Activated naive CD8-positive, alpha-beta T cell treated with anti-CD3 and anti-CD28 coated beads, Interleukin-2, amount 50 U/mL, for 24 hours (primary cell): ENCODE results near the gene ITIH3.
A peak's percentile ranks its signal among the peaks of the same experiment; 100 is the strongest.

Experiments used
- ATAC-seq: fragments of 150-1000 bp; cut with Tn5 transposase; one replicate; pipeline ENCODE4 v1.10.0; 2021
- DNase-seq: peaks from one replicate; pipeline ENCODE4 v3.0.0; 2021
- H3K27ac Mint-ChIP-seq: one replicate; pipeline ENCODE4 v1.8.0; 2021; ENCODE audit warnings: mild to moderate bottlenecking, mixed read lengths
- H3K27me3 Mint-ChIP-seq: one replicate; pipeline ENCODE4 v1.8.0; 2021; ENCODE audit warnings: mixed read lengths
- H3K36me3 Mint-ChIP-seq: one replicate; pipeline ENCODE4 v1.8.0; 2021; ENCODE audit warnings: low read depth, mixed read lengths
- H3K4me1 Mint-ChIP-seq: one replicate; pipeline ENCODE4 v1.8.0; 2021; ENCODE audit warnings: mixed read lengths
- H3K4me3 Mint-ChIP-seq: one replicate; pipeline ENCODE4 v1.8.0; 2021; ENCODE audit warnings: mild to moderate bottlenecking, moderate library complexity, mixed read lengths
- H3K9me3 Mint-ChIP-seq: one replicate; pipeline ENCODE4 v1.8.0; 2021; ENCODE audit warnings: mixed read lengths

The ITIH3 gene

DNA sequence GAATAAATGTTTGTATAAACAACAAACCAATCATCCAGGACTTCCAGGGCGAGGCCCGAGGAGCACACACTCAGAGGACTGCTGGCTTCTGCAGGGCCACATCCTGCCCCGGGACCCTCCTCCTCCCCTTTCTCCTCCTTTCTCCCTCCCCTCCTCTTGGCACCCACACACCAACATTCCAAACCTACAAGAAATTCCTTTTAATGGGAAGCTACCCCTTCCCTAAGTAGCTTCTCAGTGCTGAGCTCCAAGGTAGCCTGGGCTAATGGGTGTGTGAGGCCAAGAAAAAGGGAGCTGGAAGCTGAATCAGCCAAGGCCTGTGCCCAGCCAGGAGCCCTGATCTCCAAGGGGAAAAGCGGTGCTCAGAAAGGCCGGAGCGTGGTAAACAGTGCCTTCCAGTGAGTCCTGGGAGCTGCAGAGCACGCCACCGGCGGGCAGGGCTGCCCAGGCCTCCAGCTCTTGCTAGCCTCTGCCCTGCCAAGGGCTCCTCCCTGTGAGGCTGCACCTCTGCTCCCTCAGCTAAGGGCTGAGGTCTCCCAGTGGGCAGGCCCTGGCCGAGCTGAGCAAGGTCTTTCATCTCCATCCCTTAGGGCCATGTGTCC lies 3.9 kb downstream of the ITIH3 start:
- Mint-ChIP-seq H3K36me3 (no peaks in the 10 kb centered on the region), H3K4me3 (no peak overlapping the region), H3K9me3 (no peaks in the 10 kb centered on the region), H3K4me1 (no peaks in the 10 kb centered on the region), H3K27ac (no peak overlapping the region), H3K27me3 (no peaks in the 10 kb centered on the region)
- ATAC-seq (no peak), DNase-seq (no peak)

DNA sequence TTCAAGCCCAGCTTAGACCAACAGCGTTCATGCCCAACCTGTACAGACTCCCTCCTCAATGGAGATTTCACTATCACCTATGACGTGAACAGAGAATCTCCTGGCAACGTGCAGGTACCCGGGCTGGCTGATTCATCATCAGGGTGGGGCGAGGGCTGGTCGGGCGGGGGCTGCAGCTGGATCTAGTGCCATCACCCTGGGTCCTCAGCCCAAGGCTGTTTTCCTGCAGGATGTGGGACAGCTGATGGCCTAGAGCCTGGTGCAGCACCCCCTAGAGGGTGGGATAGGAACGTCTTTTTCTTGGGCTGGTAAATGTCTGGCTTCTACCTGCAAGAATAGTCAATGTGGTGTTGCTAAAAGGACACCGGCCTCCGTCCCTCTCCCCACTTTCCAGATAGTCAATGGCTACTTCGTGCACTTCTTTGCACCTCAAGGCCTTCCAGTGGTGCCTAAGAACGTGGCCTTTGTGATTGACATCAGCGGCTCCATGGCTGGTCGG lies 4.4 kb downstream of the ITIH3 start:
- DNase-seq (peak; percentile 25), ATAC-seq (no peak)
- Mint-ChIP-seq H3K27me3 (no peaks in the 10 kb centered on the region), H3K9me3 (no peaks in the 10 kb centered on the region), H3K36me3 (no peaks in the 10 kb centered on the region), H3K4me3 (no peak overlapping the region), H3K27ac (no peak overlapping the region), H3K4me1 (no peaks in the 10 kb centered on the region)

DNA sequence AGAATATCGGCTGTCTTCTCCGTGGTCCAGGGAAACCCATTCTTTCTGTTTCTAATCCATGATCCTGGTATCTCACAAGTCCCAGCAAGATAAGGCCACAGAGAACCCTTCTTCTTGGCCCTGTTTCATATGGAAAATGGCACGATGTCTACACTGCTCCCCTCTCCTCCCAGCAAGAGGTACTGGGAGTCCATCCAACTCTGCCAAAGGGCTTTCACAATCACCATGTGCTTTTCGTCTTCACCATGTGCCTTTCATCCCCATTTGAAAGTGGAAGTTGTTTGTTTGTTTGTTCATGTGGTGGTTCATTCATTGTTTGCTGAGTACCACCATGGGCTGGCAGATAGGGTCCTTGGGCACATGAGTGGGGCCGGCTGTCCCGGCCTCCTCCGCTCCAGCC lies 5.5 kb downstream of the ITIH3 start:
- Mint-ChIP-seq H3K9me3 (no peaks in the 10 kb centered on the region), H3K27me3 (no peaks in the 10 kb centered on the region), H3K27ac (no peak overlapping the region), H3K4me1 (no peaks in the 10 kb centered on the region), H3K4me3 (no peak overlapping the region), H3K36me3 (no peaks in the 10 kb centered on the region)
- no peak for DNase-seq
- ATAC-seq: no peak

GRCh38 chr3:52801839-52802238 lies 7.2 kb downstream of the ITIH3 start:
- ATAC-seq (no peak), DNase-seq (no peak)
- no peak overlapping the region for H3K27ac Mint-ChIP-seq
- no peaks in the 10 kb centered on the region for H3K9me3 Mint-ChIP-seq
- H3K36me3 Mint-ChIP-seq: no peaks in the 10 kb centered on the region
- H3K27me3 Mint-ChIP-seq: no peaks in the 10 kb centered on the region
- no peaks in the 10 kb centered on the region for H3K4me1 Mint-ChIP-seq
- no peak overlapping the region for H3K4me3 Mint-ChIP-seq

GRCh38 chr3:52805270-52806039 lies 10.9 kb downstream of the ITIH3 start:
- Mint-ChIP-seq H3K27me3 (no peaks in the 10 kb centered on the region), H3K4me1 (no peaks in the 10 kb centered on the region), H3K9me3 (no peaks in the 10 kb centered on the region), H3K27ac (no peak overlapping the region), H3K36me3 (no peaks in the 10 kb centered on the region), H3K4me3 (no peak overlapping the region)
- ATAC-seq (no peak), DNase-seq (no peak)

DNA sequence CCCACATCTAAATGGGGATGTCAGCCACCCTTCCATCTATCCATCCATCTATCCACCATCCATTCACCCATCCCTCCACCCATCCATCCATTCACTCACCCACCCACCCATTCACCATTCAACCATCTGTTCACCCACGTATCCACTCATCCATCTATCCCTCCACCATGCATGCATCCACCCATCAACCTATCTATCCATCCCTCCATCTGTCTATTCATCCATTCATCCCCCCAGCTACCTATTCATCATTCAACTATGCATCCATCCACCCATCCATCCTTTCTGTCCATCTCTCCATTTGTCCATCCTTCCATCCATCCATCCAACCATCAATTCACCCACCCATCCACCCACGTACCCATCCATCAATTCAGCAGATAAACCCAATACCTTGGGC lies 14.6 kb downstream of the ITIH3 start:
- Mint-ChIP-seq H3K27ac (no peak overlapping the region), H3K36me3 (no peaks in the 10 kb centered on the region), H3K4me3 (no peak overlapping the region), H3K9me3 (no peaks in the 10 kb centered on the region), H3K4me1 (no peaks in the 10 kb centered on the region), H3K27me3 (no peaks in the 10 kb centered on the region)
- no peak for DNase-seq
- ATAC-seq: no peak

- Mint-ChIP-seq H3K4me3 (no peak overlapping the region), H3K9me3 (no peaks in the 10 kb centered on the region), H3K4me1 (no peaks in the 10 kb centered on the region), H3K27ac (no peak overlapping the region), H3K36me3 (no peaks in the 10 kb centered on the region), H3K27me3 (no peaks in the 10 kb centered on the region)
- no peak for ATAC-seq
- no peak for DNase-seq
Measured at GRCh38 chr3:52809662-52810377, 15.2 kb downstream of the ITIH3 start.

- Mint-ChIP-seq H3K4me1 (no peaks in the 10 kb centered on the region), H3K27ac (no peak overlapping the region), H3K27me3 (no peaks in the 10 kb centered on the region), H3K9me3 (no peaks in the 10 kb centered on the region), H3K4me3 (no peak overlapping the region), H3K36me3 (no peaks in the 10 kb centered on the region)
- no peak for ATAC-seq
- DNase-seq: no peak
Measured at GRCh38 chr3:52810923-52811322, 16.3 kb downstream of the ITIH3 start.

DNA sequence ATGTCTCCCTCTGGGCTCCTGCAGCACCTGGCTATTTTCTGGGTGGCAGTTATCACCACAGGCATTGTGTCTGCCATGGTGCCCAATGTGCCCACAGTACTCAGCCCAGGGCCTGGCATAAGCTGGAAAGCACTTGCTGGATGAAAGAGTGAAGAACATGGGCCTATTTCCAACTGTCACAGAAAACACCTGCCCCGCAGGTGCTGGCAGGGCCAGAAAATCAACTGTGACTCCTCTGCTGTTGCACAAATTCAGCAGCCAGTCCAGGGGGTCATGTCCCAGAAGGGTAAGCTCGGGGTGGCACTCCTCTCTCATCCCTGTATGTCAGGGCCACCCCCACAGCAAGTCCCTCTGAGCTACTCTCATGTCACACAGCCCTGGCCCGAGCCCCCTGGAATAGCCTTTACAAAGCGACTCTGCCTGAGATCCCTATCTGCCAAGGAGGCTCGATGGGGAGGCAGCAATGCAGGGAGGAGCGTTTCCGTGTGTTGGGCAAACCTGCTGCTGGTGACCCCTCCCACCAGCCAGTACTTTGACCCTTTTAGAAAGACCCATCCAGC lies 16.9 kb downstream of the ITIH3 start:
- H3K4me3 Mint-ChIP-seq: no peak overlapping the region
- no peak for ATAC-seq
- H3K4me1 Mint-ChIP-seq: no peaks in the 10 kb centered on the region
- H3K36me3 Mint-ChIP-seq: no peaks in the 10 kb centered on the region
- H3K27me3 Mint-ChIP-seq: no peaks in the 10 kb centered on the region
- no peaks in the 10 kb centered on the region for H3K9me3 Mint-ChIP-seq
- no peak for DNase-seq
- H3K27ac Mint-ChIP-seq: no peak overlapping the region

DNA sequence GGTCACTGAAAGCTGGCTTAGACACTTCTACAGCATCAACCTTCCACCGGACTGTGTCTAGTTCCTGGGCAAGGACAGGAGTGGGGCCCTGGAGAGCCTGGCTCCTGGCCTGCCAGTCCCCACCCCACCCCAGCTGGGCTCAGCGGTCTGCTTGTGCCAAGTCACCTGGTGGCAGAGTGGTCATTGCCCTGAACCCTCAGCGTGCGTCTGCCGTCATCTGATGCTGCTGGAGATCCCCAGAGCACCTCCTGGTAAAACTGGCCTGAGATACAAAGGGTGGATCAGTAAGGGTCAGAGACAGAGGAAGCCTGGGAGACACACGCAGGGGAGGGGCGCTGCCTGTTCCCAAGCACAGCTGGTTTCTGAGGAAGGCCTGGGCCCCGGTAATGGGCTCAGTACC lies 19.2 kb downstream of the ITIH3 start:
- no peaks in the 10 kb centered on the region for H3K4me1 Mint-ChIP-seq
- H3K27ac Mint-ChIP-seq: no peak overlapping the region
- no peaks in the 10 kb centered on the region for H3K9me3 Mint-ChIP-seq
- DNase-seq (no peak), ATAC-seq (no peak)
- H3K36me3 Mint-ChIP-seq: no peaks in the 10 kb centered on the region
- no peak overlapping the region for H3K4me3 Mint-ChIP-seq
- H3K27me3 Mint-ChIP-seq: no peaks in the 10 kb centered on the region

GRCh38 chr3:52816199-52816598 lies 21.6 kb downstream of the ITIH3 start:
- H3K27ac Mint-ChIP-seq: no peak overlapping the region
- H3K27me3 Mint-ChIP-seq: no peaks in the 10 kb centered on the region
- H3K4me3 Mint-ChIP-seq: no peak overlapping the region
- no peaks in the 10 kb centered on the region for H3K4me1 Mint-ChIP-seq
- no peak for ATAC-seq
- H3K9me3 Mint-ChIP-seq: no peaks in the 10 kb centered on the region
- no peak for DNase-seq
- no peaks in the 10 kb centered on the region for H3K36me3 Mint-ChIP-seq

DNA sequence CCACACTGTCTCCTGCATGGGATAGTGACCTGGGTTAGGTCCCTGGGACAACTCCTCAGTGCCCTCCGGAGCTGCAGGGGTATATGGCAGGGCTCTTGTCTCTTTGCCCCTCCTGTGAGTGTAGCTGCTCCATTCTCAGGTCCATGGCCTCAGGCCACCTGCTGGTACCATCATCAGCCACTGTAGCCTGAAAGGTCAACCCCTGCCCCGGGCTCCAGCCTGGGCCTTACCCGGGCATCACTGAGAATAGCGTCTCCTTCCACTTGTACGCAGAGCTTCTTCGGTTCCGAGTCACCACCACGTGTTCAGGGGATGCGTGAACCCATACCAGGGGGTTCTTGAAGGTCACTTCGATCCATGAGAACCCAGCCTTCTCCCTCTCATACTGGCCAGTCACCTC lies 22.1 kb downstream of the ITIH3 start:
- DNase-seq: no peak
- H3K9me3 Mint-ChIP-seq: no peaks in the 10 kb centered on the region
- ATAC-seq: no peak
- no peaks in the 10 kb centered on the region for H3K4me1 Mint-ChIP-seq
- no peak overlapping the region for H3K27ac Mint-ChIP-seq
- no peak overlapping the region for H3K4me3 Mint-ChIP-seq
- no peaks in the 10 kb centered on the region for H3K36me3 Mint-ChIP-seq
- H3K27me3 Mint-ChIP-seq: no peaks in the 10 kb centered on the region

DNA sequence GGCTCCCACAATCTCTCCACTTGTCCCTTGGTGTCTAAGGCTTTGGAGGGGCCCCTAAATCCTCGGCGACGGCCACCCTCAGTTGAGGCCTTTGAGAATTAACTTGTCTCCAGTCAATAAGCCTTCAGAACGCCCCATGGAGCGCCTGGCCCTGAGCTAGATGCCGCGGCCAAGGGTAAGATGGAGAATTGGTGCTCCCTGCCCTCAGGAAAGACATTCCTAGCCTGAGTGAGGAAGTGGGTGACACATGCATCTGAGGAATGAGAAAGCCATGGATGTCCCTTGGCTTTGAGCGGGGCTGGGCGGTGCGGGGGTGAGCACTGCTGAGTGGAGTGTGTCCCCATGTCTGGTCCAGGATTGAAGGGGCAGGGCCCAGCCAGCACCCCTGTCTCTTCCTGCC lies 22.6 kb downstream of the ITIH3 start:
- H3K4me1 Mint-ChIP-seq: no peaks in the 10 kb centered on the region
- no peak overlapping the region for H3K4me3 Mint-ChIP-seq
- H3K9me3 Mint-ChIP-seq: no peaks in the 10 kb centered on the region
- ATAC-seq (no peak), DNase-seq (no peak)
- no peaks in the 10 kb centered on the region for H3K36me3 Mint-ChIP-seq
- no peak overlapping the region for H3K27ac Mint-ChIP-seq
- no peaks in the 10 kb centered on the region for H3K27me3 Mint-ChIP-seq

GRCh38 chr3:52817860-52818259 lies 23.3 kb downstream of the ITIH3 start:
- H3K9me3 Mint-ChIP-seq: no peaks in the 10 kb centered on the region
- no peaks in the 10 kb centered on the region for H3K27me3 Mint-ChIP-seq
- no peak for ATAC-seq
- no peaks in the 10 kb centered on the region for H3K4me1 Mint-ChIP-seq
- no peaks in the 10 kb centered on the region for H3K36me3 Mint-ChIP-seq
- no peak overlapping the region for H3K27ac Mint-ChIP-seq
- DNase-seq: no peak
- H3K4me3 Mint-ChIP-seq: no peak overlapping the region

DNA sequence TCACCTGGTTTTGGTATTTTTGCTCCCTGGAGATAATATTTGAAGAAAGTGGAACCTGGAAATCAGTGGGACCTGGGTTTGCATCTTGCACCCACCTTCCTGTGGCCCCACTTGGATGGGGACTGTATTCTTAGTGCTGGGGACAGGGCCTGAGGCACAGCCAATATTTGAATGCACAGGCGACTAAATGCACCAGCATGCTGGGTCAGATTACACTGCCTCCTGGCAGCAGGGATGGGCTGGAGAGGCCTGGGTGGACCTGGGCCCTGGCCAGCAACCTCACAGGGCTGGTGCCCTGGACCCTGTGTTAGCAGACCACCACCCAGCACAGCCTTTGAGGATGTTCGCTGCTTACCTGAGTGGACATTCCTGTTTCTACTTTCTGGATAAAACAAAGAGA lies 25.3 kb downstream of the ITIH3 start:
- H3K27ac Mint-ChIP-seq: no peak overlapping the region
- DNase-seq: no peak
- no peaks in the 10 kb centered on the region for H3K4me1 Mint-ChIP-seq
- no peaks in the 10 kb centered on the region for H3K27me3 Mint-ChIP-seq
- no peaks in the 10 kb centered on the region for H3K9me3 Mint-ChIP-seq
- no peaks in the 10 kb centered on the region for H3K36me3 Mint-ChIP-seq
- ATAC-seq: no peak
- no peak overlapping the region for H3K4me3 Mint-ChIP-seq
